Measurements from ENCODE around the gene LSM7. TPM values are rescaled to one million over a fixed set of nuclear protein-coding genes. Genes with fewer than 3 reads are reported as not detected.

LSM7 gene
- total and polyA plus RNA-seq, 8 donors, result 59.3 to 104 (median 96.0) TPM

GRCh38 chr19:2289714-2290435, 38.5 kb downstream of the LSM7 start:
- no peaks in the 10 kb centered on the region for H3K9me3 ChIP-seq
- TF ChIP-seq CTCF (IDR thresholded peaks at IDR 0.05), result no peak
- peaks cover 17 to 89% of the 10 kb centered on the region in 2 donors for H3K4me1 ChIP-seq
- peaks cover 0 to 6% of the 10 kb centered on the region in 2 donors for H3K36me3 ChIP-seq
- H3K27me3 ChIP-seq, result peaks cover 44 to 74% of the 10 kb centered on the region in 2 donors
- peak; percentile 59 for ATAC-seq
- DNase-seq, result peak in 2 of 4 donors; percentile 73 to 91
- intact Hi-C loops (cut with DNase I), result no loop called here
- H3K4me3 ChIP-seq, result peak overlapping the region; percentile 27 to 69
- peak overlapping the region; percentile 36 to 96 for H3K27ac ChIP-seq

GRCh38 chr19:2288818-2289713, 39.3 kb downstream of the LSM7 start:
- H3K4me3 ChIP-seq, result peak overlapping the region in 1 of 2 donors; percentile 69
- DNase-seq, result peak in 1 of 4 donors; percentile 82
- H3K4me1 ChIP-seq, result peaks cover 17 to 89% of the 10 kb centered on the region in 2 donors
- no peak for ATAC-seq
- TF ChIP-seq CTCF (IDR thresholded peaks at IDR 0.05), result no peak
- intact Hi-C loops (cut with DNase I), result no loop called here
- H3K27ac ChIP-seq, result peak overlapping the region; percentile 36 to 96
- H3K9me3 ChIP-seq, result no peaks in the 10 kb centered on the region
- peaks cover 0 to 5% of the 10 kb centered on the region in 2 donors for H3K36me3 ChIP-seq
- peaks cover 44 to 66% of the 10 kb centered on the region in 2 donors for H3K27me3 ChIP-seq

- peak overlapping the region in 1 of 2 donors; percentile 96 for H3K27ac ChIP-seq
- ATAC-seq (no peak), DNase-seq (peak in 1 of 4 donors; percentile 78)
- peaks cover 17 to 91% of the 10 kb centered on the region in 2 donors for H3K4me1 ChIP-seq
- H3K4me3 ChIP-seq, result no peak overlapping the region
- H3K27me3 ChIP-seq, result peaks cover 44 to 60% of the 10 kb centered on the region in 2 donors
- H3K9me3 ChIP-seq, result no peaks in the 10 kb centered on the region
- H3K36me3 ChIP-seq, result no peaks in the 10 kb centered on the region
- no peak for TF ChIP-seq CTCF (IDR thresholded peaks at IDR 0.05)
- intact Hi-C loops (cut with DNase I), result no loop called here
Measured at GRCh38 chr19:2288338-2288817, 40.0 kb downstream of the LSM7 start.

- Histone ChIP-seq H3K36me3 (no peaks in the 10 kb centered on the region), H3K9me3 (no peaks in the 10 kb centered on the region), H3K4me1 (peaks cover 17 to 91% of the 10 kb centered on the region in 2 donors), H3K27me3 (peaks cover 42 to 54% of the 10 kb centered on the region in 2 donors), H3K27ac (peak overlapping the region in 1 of 2 donors; percentile 96), H3K4me3 (no peak overlapping the region)
- DNase-seq (no peak), ATAC-seq (no peak)
- no peak for TF ChIP-seq CTCF (IDR thresholded peaks at IDR 0.05)
- intact Hi-C loops (cut with DNase I), result no loop called here
Measured at GRCh38 chr19:2287585-2288337, 40.6 kb downstream of the LSM7 start.

Measured in left lung (tissue), 10 donors.